GM11168 (cell line): ENCODE measurements around the gene ELAVL1.
"Not testable (repeated sequence)": the region's sequence is repeated elsewhere in the genome, so short reads cannot be mapped to it uniquely, and the experiment has no call there.

Source experiments
- in situ Hi-C: fragments of 300-500 bp; cut with MboI; formaldehyde crosslinking; loops from one replicate; pipeline ENCODE4 v1.12.0; 2022; ENCODE audit warnings: low sequenced_read_pairs; ENCODE audit not compliant: unreplicated experiment

The ELAVL1 gene

GRCh38 chr19:7943444-7944176 is 61.8 kb downstream of the ELAVL1 start, which contains the start of gene TIMM44:
TIMM44 (minus strand) TSS chr19:7943666; CDS start chr19:7943651, 15 bp downstream.
- in situ Hi-C loops: no loop called here

DNA sequence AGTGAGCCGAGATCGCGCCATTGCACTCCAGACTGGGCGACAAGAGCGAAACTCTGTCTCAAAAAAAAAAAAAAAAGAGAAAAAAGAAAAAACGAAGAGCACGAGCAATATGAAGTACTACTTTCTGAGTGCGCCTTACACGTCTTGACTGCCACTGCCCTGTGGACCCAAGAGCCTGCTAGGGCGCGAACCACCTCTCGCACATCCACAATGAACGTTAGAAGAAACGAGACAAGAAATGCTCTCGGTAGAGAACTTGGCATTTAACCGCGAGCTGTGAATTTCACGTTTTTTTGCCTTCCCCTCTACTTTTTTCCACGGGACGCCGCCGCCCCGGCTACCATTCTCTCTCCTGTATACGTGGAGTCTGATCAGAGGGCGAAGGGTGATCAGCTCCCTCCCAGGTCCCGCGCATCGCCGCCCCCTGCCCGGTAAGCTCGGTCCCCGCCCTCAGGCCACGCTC is 62.4 kb downstream of the ELAVL1 start:
- in situ Hi-C loops: no loop called here

DNA sequence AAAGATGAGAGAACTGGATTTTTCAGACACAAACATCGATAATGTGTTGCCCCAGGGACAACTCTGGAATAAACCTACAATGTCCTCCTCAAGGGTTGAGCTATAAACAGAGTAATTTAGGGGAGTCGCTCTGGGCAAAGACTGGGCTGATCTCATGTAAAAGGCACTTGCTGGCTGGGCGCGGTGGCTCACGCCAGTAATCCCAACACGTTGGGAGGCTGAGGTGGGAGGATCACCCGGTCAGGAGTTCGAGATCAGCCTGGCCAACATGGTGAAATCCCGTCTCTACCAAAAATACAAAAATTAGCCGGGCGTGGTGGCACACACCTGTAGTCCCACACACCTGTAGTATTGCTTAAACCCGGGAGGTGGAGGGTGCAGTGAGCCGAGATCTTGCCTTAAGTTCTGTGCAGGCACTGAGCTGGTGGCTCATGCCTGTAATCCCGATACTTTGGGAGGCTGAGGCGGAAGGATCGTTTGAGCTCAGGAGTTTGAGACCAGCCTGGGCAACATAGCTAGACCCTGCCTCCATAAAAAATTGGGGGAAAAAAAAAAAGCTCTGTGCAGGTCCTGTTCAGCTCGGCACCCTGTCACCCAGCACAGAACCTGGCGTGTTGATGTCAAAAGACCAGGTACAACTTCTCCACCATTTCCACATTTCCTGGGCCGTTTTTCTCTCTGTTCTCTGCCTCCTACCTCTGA is 63.4 kb downstream of the ELAVL1 start:
- in situ Hi-C loops: no loop called here

DNA sequence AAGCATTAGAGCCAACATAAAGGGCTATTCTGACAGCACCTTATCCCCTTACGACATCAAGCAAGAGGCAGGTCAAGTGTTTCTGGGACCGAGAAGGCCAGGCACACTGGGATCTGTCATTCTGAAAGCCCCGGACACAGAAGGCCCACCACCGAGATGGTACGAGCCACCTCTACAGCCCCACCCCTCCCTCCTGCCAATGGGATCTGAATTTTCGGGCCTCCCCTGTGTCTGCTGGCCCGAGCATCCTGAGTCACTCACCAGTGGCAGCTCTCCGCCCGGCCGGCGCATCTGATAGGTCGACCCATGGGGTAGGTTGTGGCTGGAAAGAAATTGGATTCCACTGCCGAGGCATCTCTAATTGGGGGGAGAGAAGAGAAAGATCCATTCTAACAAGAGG is 64.6 kb downstream of the ELAVL1 start:
- in situ Hi-C loops: no loop called here

DNA sequence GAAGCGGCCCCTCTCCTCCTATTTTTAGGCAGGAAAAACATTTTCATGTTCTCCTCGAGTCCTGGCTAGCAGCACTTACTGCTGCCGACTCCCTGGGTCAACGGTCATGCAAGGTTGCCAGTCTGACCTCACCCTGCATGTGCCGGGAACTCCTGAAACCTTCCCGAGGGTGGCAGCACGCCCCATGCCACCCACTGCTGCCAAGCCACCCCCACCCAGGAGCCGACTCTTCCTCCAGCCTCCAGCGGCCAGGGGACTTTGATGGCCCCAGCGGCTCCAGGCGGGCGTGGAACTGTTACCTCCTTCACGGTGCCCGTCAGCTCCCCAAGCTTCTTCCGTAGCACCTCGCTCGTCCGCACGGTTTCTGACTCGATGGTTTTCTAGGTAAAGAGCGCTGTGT is 70.7 kb downstream of the ELAVL1 start:
- in situ Hi-C loops: no loop called here

DNA sequence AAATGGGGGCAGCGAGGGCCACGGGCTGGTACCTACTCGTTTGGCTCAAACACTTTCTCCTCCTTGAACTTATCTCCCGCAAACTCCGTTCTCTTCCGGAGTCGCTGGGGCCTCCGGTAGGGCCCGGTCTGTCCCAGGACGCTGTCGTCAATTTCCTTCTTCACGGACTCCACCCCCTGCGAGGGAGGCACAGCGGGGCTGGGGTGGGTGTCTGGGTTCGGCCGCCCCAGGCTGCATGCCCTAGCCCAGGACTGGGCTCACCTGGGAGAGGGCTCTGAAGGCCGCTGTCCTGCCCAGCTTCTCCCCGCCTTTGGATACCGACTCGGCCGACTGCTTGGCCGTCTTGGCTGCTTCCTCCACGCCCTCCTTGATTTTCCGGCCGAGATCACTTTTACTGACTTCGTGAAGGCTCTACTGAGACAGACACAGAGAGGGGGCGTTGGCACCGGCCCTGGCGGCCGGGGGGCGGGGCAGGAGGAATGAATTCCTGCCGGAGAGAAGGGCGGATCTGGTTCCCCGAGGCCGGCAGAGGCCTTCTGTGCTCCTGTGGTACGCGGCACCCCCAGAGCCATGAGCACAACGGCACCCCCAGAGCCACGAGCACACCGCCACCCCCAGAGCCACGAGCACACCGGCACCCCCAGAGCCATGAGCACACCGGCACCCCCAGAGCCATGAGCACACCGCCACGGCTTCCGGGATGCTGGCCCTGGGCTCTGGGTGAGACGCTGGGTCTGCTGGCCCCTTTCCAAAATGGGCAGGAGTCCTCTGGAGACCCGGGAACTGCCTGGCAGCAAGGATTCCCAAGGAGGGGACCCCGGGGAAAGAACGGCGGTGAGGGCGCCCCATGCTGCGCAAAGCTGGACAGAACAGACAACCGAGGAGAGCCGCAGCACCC is 71.4 kb downstream of the ELAVL1 start:
- in situ Hi-C loops: no loop called here

GRCh38 chr19:7933411-7933810 is 72.0 kb downstream of the ELAVL1 start:
- in situ Hi-C loops: no loop called here

DNA sequence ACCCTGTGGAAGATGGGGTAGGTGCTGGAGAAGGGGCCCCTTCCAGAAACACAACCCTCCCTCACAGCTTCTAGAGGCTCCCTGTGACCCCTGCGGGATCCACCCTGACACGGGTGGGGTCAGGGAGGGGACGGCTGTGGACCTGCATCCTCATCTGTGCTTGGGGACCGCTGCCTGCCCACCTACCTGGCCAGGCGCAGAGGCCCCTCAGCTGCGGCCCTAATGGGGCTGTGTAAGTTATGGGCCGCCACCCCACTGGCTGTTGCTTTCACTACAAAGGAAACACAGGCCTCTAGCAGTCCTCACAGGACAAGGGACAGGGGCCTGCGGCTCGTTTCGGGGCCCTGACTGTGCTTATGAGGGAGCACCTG is 72.5 kb downstream of the ELAVL1 start:
- in situ Hi-C loops: no loop called here

DNA sequence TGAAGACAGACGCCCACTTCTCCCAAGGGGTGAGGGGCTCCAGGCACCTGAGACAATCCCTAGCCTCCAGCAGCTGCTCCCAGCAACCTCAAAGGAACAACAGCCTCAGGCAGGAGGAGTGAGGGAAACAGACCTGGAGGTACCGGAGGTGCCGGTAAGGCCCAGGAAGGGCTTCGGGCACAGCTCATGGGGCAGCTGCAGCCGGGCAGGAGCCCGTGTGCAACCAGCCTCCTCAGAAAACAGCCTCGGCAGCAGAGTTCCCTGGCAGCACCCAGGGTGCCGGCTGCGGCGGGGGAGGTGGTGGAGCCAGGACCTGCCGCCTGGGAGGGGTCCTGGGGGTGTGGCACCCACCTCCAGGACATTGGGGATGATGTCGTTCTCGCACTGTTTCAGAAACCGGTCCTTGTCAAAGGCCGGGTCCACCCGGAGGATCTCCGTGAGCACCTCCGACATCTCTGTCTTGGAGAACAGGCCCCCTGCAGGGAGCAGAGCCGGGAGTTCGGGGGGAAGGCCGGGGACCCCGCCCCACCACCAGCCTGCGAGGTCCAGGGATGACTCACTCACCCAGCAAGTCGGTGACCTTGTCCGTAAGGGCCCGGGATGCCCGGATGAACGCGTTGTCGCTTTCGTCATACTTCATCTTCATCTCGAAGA is 73.0 kb downstream of the ELAVL1 start:
- in situ Hi-C loops: no loop called here

GRCh38 chr19:7931221-7932061 is 74.0 kb downstream of the ELAVL1 start:
- in situ Hi-C loops: no loop called here

- in situ Hi-C loops: no loop called here
Observed at GRCh38 chr19:7930765-7931164, 74.7 kb downstream of the ELAVL1 start.

- in situ Hi-C loops: not testable (repeated sequence)
Observed at GRCh38 chr19:7930030-7930429, 75.4 kb downstream of the ELAVL1 start.

GRCh38 chr19:7928741-7929701 is 76.4 kb downstream of the ELAVL1 start:
- in situ Hi-C loops: no loop called here

DNA sequence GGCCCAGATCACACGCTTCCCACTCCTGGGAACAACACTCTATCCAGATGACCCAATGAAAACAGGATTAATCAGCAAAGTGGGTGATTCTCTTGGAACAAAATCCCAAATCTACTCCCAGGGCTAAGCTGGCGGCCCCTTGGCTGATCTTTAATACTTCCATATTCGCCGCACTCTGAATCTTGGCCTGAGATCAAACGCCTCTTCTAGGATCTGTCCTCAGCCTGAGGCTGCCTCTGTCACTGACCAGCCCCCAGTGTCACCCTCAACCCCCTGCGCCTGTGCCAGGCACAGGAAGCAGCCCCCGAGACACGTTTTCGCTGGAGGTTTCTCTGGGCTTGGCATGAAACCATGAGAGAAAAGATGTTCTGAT is 77.1 kb downstream of the ELAVL1 start:
- in situ Hi-C loops: no loop called here

DNA sequence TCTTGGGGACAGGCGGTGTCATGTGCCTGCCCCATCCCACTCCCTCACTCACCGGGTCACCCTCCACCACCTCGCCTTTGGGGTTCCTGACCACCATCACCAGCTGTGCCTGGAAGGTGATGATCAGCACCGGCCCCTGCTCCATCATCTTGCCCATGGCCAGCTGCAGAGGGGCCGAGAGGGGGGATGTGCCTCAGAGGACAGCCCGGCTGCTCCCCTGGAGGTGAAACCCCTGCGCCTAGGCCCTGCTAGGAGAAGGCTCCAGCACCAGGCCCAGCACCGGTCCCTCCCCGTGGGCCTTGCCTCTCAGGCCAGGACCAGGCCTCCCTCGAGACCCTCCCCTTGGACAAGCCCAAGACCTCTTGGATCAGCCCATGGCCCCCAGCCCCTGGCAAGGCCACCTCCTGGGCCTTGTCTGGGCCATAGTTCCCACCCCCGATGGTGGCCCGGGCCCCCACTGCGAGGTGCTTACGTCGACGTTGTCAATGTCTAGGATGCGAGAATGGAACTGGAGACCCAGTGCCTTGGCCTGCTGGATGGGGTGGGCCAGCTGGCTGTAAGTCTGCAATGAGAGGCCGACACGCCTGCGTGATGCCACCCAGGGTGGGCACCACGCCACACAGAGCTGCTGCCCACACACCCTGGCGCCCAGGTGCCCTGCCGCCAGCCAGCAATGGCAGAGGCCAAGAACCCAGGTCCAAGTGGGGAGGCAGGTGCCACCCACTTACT is 77.7 kb downstream of the ELAVL1 start:
- in situ Hi-C loops: no loop called here

DNA sequence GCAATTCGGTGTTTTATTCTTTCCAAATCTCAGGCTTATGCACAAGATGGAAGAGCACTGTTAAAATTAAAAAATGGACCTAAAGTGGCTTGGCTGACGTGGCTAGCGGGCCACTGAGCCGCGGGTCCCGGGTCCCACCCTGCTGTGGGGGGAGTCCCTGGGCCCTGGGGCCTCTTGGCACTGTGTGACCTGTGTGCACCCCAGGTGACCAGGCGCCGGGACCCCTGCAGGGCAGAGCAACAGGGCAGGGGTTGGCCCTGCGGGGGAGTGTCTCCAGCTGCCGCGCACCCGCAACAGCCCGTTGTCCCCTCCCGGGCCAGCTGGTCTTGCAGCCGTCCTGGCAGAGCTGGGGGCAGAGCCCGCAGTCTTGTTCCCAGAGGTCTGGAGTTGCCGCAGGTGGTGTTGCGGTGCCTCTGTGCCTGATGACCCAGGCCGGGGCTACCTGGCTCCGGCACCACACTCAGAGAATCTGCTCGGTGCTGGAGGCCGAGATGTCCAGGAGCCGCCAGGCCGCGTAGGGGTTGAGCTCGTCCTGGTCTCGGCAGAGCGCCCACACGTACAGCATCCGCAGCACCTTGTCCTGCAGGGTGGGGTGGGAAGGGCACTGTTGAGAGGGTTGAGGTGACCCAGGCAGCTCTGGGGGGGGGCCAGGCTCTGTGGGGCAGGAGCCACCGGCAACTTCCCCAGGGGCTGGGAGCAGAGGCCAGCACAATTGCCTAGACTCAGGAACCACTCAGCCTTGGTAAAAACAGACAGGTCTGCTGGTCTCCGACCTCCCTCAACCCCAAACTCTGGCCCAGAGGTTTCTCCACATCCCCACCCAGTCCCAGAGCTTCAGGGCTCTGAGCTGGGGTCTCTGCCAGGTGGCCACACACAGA is 78.5 kb downstream of the ELAVL1 start:
- in situ Hi-C loops: no loop called here
